Measurements from ENCODE around the gene STK38.
"Not testable (repeated sequence)": the region's sequence is repeated elsewhere in the genome, so short reads cannot be mapped to it uniquely, and the experiment has no call there.

STK38 gene

DNA sequence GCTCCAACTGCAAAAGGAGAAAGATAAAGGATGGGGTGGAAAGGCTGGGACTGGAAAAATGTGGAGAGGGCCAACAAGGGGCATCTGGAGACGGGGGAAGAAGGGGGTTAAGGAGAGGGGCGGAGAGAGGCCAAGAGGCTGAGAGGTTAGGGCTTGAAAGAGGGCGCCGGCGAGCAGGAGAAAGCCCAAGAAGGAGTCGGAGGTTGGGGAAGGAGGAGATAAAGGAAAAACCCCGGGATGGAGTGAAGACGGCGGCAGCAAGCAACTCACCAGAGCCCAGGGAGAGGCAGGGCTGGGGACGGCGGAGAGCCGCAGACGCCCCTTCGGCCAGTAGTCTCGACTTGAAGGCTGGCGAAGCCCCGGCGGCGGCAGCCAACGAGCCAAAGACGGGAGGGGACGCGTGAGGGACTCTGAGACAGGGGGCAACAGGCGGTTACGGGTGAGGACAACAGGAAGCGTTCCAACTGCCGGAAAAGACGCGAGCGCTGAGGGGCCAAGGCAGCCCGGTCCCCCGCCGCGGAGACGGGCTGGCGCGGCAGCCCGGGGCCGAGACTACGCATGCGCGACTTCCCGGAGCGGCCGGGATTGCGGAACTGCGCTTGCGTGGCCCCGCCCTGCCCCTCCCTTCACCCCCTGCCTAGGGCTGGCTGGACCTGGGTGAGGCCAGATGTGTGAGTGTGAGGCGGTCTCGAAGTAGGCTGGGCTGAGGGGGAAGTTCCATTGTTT, at the start of gene STK38:
Gene STK38, minus strand, starts transcription at position 560 of the 726 bp plus-strand sequence. CDS start 7,277 bp downstream, outside the sequence.
- Histone ChIP-seq H3K4me3 (ENCODE audit: low read length) (peak within 1 kb of the TSS; percentile 99), H3K9ac (ENCODE audit: low read length) (peak within 1 kb of the TSS; percentile 99), H3K4me1 (ENCODE audit: control insufficient read depth, insufficient read depth, low read length) (peaks cover 31% of the 10 kb centered on the region), H3K9me3 (ENCODE audit: control insufficient read depth, low read length) (no peaks in the 10 kb centered on the region), H3K36me3 (ENCODE audit: control insufficient read depth, insufficient read depth, low read length, severe bottlenecking) (no peaks in the 10 kb centered on the region), H3K27me3 (replicated peaks; ENCODE audit: control insufficient read depth, insufficient read depth, low read length) (no peaks in the 10 kb centered on the region)
- peak; percentile 95 for DNase-seq (ENCODE audit: low read depth)

DNA sequence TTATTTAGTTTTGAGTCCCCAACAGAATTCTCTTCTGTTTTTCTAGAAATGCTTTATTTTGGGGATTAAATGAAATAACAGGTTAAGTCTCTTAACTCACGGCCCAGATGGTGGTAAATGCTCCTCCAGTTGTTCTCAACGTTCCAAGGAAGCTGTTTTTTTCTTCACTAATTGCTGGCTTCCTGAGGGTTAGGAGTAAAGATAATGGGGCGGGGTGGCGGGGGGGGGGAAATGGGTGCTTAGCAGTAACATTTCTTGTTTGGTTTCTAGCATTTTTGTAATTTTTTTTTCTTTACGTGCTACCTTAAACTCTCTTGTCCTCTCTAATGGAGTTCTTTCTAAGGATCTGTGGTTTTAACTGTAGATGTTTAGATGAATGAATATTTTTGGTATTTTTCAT, 49.1 kb upstream of the STK38 start:
- peak; percentile 57 for DNase-seq (ENCODE audit: low read depth)
- Histone ChIP-seq H3K4me1 (ENCODE audit: control insufficient read depth, insufficient read depth, low read length) (peaks cover 51% of the 10 kb centered on the region), H3K36me3 (ENCODE audit: control insufficient read depth, insufficient read depth, low read length, severe bottlenecking) (peaks cover 56% of the 10 kb centered on the region), H3K27me3 (replicated peaks; ENCODE audit: control insufficient read depth, insufficient read depth, low read length) (no peaks in the 10 kb centered on the region), H3K9ac (ENCODE audit: low read length) (peak overlapping the region; percentile 100), H3K9me3 (ENCODE audit: control insufficient read depth, low read length) (no peaks in the 10 kb centered on the region), H3K4me3 (ENCODE audit: low read length) (peak overlapping the region; percentile 96)

DNA sequence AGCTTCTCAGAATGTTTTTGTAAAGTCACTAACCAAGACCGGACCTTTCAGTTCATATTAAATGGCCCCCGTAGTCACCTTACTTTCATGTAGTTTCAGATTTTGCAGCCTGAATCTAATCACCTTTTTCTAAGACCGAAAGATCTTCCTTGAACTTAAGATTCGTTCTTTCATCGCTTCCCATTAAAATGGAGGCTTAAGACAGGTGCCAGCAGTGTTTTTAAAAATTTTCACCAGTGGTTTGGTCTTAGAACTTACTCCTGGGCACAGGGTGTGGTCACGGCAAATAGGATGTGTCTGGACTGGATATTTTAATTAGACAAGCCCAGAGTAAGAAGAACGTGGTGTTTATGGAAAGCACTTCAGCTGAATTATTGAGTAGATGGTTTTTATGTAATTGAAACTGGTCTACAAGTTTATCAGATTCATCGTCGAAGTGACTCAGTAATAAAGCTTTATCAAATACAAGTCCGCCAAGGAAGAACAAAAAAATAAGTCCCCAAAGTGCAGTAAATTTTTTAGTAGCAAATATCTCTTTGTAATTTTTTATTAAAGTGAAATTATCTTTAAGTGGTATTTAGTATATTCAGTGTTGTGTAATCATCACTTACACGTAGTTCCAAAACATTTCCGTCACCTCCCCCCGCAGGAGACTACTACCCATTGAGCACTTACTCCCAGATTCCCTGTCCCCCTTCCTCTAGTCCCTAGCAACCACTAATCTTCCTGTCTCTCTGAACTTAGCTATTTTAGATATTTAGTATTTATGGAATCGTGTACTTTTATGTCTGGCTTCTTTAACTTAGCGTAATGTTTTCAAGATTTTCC, 47.8 kb upstream of the STK38 start:
- H3K9ac ChIP-seq (ENCODE audit: low read length) = peak overlapping the region; percentile 100
- peaks cover 42% of the 10 kb centered on the region for H3K36me3 ChIP-seq (ENCODE audit: control insufficient read depth, insufficient read depth, low read length, severe bottlenecking)
- H3K4me3 ChIP-seq (ENCODE audit: low read length) = peak overlapping the region; percentile 96
- DNase-seq (ENCODE audit: low read depth) = peak; percentile 77
- H3K27me3 ChIP-seq (replicated peaks; ENCODE audit: control insufficient read depth, insufficient read depth, low read length) = no peaks in the 10 kb centered on the region
- peaks cover 45% of the 10 kb centered on the region for H3K4me1 ChIP-seq (ENCODE audit: control insufficient read depth, insufficient read depth, low read length)
- no peaks in the 10 kb centered on the region for H3K9me3 ChIP-seq (ENCODE audit: control insufficient read depth, low read length)

DNA sequence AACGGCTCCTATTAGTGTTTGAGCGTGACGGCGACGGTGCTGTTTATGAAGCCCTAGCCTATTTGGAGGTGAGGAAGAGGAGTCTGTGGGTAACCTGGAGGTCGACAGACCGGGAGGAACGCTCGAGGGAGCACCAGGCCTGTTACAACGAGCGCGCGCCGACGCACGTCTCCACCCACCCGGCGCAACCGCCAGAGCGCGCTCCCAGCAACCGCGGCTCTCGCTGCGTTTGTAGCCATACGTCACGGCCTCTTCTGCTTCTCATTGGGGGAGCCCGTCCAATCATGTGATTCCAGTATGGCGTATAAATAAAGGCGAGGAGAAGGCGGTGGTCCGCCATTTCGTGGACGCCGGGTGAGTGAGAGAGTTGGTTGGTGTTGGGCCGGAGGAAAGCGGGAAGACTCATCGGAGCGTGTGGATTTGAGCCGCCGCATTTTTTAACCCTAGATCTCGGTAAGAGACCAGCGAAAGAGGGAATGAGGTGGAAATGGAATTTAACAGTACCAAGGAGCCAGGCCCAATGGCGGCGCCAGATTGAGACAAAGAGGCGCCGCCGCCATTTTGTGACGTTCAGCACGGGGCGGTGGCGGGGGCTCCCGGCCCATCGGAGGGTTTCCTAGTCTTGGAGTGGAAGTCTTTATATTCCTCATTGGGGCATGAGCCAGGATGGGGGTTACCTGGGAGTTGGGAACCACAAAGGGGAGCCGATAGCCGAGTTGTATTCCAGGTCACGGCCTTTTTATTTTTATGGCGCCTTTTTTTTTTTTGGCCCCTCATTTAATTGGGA, 46.9 kb upstream of the STK38 start, which contains the start of gene SRSF3:
Gene SRSF3, plus strand, starts transcription at position 334 of the 787 bp plus-strand sequence. CDS start 2,401 bp downstream, outside the sequence.
- DNase-seq (ENCODE audit: low read depth) = peak; percentile 99
- H3K4me1 ChIP-seq (ENCODE audit: control insufficient read depth, insufficient read depth, low read length) = peaks cover 37% of the 10 kb centered on the region
- no peaks in the 10 kb centered on the region for H3K27me3 ChIP-seq (replicated peaks; ENCODE audit: control insufficient read depth, insufficient read depth, low read length)
- peaks cover 34% of the 10 kb centered on the region for H3K36me3 ChIP-seq (ENCODE audit: control insufficient read depth, insufficient read depth, low read length, severe bottlenecking)
- H3K9ac ChIP-seq (ENCODE audit: low read length) = peak within 1 kb of the TSS; percentile 100
- no peaks in the 10 kb centered on the region for H3K9me3 ChIP-seq (ENCODE audit: control insufficient read depth, low read length)
- H3K4me3 ChIP-seq (ENCODE audit: low read length) = peak within 1 kb of the TSS; percentile 96

DNA sequence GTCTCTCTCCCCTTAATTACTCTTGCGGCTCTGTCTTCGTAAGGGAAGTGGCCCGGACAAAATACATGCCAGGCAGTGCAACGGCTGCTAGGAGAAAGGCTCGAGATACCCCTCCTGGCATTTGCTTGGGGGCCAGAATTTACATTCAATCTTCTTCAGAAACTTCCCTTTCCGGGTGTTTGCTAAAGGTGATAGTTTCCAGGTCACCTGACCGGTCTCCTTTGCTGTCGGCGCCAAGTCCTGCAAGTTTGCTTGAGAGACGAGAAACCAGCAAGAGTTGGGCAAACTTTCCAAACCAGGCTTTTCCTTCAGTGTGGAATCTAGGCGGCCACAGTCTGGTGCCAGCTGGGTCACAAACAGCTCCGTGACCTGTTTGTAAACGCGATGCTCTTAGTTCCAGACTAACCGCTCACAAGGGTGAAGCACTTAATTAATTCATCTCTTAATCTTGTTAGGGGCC, 46.3 kb upstream of the STK38 start:
- peaks cover 30% of the 10 kb centered on the region for H3K4me1 ChIP-seq (ENCODE audit: control insufficient read depth, insufficient read depth, low read length)
- no peaks in the 10 kb centered on the region for H3K9me3 ChIP-seq (ENCODE audit: control insufficient read depth, low read length)
- H3K27me3 ChIP-seq (replicated peaks; ENCODE audit: control insufficient read depth, insufficient read depth, low read length) = no peaks in the 10 kb centered on the region
- peak; percentile 57 for DNase-seq (ENCODE audit: low read depth)
- H3K9ac ChIP-seq (ENCODE audit: low read length) = peak overlapping the region; percentile 100
- peaks cover 28% of the 10 kb centered on the region for H3K36me3 ChIP-seq (ENCODE audit: control insufficient read depth, insufficient read depth, low read length, severe bottlenecking)
- peak overlapping the region; percentile 96 for H3K4me3 ChIP-seq (ENCODE audit: low read length)

DNA sequence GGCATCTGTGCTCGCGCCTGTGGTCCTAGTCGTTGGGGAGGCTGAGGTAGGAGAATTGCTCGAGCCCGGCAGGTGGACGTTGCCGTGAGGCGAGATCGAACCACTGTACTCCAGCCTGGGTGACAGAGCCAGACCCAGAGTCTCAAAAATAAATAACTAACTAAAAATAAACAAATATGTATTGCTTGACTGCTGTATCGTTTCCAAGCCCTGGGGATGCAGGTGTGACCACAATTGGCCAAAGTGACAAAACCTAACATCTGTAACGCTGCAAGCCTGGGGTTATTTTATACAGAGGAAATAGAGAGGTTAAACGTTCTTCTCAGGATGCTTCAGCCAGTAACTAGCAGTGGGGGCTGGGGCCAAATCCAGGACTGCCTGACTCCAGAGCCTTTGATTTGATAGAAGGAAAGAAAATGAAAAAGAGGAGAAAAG, 45.0 kb upstream of the STK38 start:
- H3K27me3 ChIP-seq (replicated peaks; ENCODE audit: control insufficient read depth, insufficient read depth, low read length) = no peaks in the 10 kb centered on the region
- H3K36me3 ChIP-seq (ENCODE audit: control insufficient read depth, insufficient read depth, low read length, severe bottlenecking) = peaks cover 14% of the 10 kb centered on the region
- no peak overlapping the region for H3K9ac ChIP-seq (ENCODE audit: low read length)
- no peak for DNase-seq (ENCODE audit: low read depth)
- no peak overlapping the region for H3K4me3 ChIP-seq (ENCODE audit: low read length)
- peaks cover 21% of the 10 kb centered on the region for H3K4me1 ChIP-seq (ENCODE audit: control insufficient read depth, insufficient read depth, low read length)
- no peaks in the 10 kb centered on the region for H3K9me3 ChIP-seq (ENCODE audit: control insufficient read depth, low read length)

GRCh38 chr6:36590237-36590636, 43.0 kb upstream of the STK38 start:
- Histone ChIP-seq H3K9ac (ENCODE audit: low read length) (no peak overlapping the region), H3K4me1 (ENCODE audit: control insufficient read depth, insufficient read depth, low read length) (peaks cover 22% of the 10 kb centered on the region), H3K4me3 (ENCODE audit: low read length) (no peak overlapping the region), H3K27me3 (replicated peaks; ENCODE audit: control insufficient read depth, insufficient read depth, low read length) (no peaks in the 10 kb centered on the region), H3K9me3 (ENCODE audit: control insufficient read depth, low read length) (no peaks in the 10 kb centered on the region), H3K36me3 (ENCODE audit: control insufficient read depth, insufficient read depth, low read length, severe bottlenecking) (peaks cover 2% of the 10 kb centered on the region)
- DNase-seq (ENCODE audit: low read depth) = peak; percentile 60

DNA sequence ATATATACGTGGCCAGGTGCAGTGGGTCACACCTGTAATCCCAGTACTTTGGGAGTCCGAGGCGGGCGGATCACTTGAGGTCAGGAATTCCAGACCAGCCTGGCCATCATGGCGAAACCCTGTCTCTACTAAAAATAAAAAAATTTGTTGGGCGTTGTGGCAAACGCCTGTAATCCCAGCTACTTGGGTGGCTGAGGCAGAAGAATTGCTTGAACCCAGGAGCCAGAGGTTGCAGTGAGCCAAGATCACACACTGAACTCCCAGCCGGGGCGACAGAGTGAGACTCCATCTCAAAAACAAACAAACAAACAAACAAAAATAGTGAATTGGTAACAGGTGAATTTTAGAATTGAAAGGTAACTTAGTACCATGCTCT, 41.7 kb upstream of the STK38 start:
- peaks cover 29% of the 10 kb centered on the region for H3K4me1 ChIP-seq (ENCODE audit: control insufficient read depth, insufficient read depth, low read length)
- H3K9ac ChIP-seq (ENCODE audit: low read length); H3K9me3 ChIP-seq (ENCODE audit: control insufficient read depth, low read length); H3K27me3 ChIP-seq (replicated peaks; ENCODE audit: control insufficient read depth, insufficient read depth, low read length); H3K4me3 ChIP-seq (ENCODE audit: low read length); H3K36me3 ChIP-seq (ENCODE audit: control insufficient read depth, insufficient read depth, low read length, severe bottlenecking); DNase-seq (ENCODE audit: low read depth): not testable (repeated sequence)

GRCh38 chr6:36586606-36587005, 39.3 kb upstream of the STK38 start:
- Histone ChIP-seq H3K4me3 (ENCODE audit: low read length) (no peak overlapping the region), H3K27me3 (replicated peaks; ENCODE audit: control insufficient read depth, insufficient read depth, low read length) (no peaks in the 10 kb centered on the region), H3K9me3 (ENCODE audit: control insufficient read depth, low read length) (no peaks in the 10 kb centered on the region), H3K9ac (ENCODE audit: low read length) (no peak overlapping the region), H3K36me3 (ENCODE audit: control insufficient read depth, insufficient read depth, low read length, severe bottlenecking) (no peaks in the 10 kb centered on the region), H3K4me1 (ENCODE audit: control insufficient read depth, insufficient read depth, low read length) (peaks cover 23% of the 10 kb centered on the region)
- no peak for DNase-seq (ENCODE audit: low read depth)

DNA sequence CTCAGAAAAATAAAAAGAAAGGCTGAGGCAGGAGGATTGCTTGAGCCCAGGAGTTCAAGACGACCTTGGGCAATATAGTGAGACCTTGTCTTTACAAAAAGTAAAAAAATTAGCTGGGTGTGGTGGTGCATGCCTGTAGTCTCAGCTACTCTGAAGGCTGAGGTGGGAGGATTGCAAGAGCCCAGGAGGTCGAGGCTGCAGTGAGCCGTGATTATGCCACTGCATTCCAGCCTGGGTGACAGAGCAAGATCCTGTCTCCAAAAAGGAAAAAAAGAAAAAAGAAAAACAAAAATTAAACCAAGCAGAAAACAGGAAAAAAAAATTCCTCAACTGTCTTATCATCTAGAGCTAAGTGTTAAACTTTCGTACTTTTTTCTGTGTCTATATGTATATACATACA, 34.4 kb upstream of the STK38 start:
- Histone ChIP-seq H3K4me1 (ENCODE audit: control insufficient read depth, insufficient read depth, low read length) (peaks cover 48% of the 10 kb centered on the region), H3K36me3 (ENCODE audit: control insufficient read depth, insufficient read depth, low read length, severe bottlenecking) (no peaks in the 10 kb centered on the region), H3K27me3 (replicated peaks; ENCODE audit: control insufficient read depth, insufficient read depth, low read length) (no peaks in the 10 kb centered on the region), H3K9ac (ENCODE audit: low read length) (peak overlapping the region; percentile 16), H3K4me3 (ENCODE audit: low read length) (no peak overlapping the region), H3K9me3 (ENCODE audit: control insufficient read depth, low read length) (no peaks in the 10 kb centered on the region)
- no peak for DNase-seq (ENCODE audit: low read depth)

DNA sequence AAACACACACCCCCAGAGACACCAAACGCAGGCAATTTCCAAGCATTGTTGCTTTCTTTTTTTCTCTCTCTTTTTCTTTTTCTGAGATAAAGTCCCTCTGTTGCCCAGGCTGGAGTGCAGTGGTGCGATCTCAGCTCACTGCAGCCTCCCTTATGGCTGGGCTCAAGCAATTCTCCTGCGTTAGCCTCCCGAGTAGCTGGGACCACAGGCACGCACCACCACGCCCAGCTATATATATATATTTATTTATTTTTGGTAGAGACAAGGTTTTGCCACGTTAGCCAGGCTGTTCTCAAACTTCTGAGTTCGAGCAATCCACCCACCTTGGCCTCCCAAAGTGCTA, 32.9 kb upstream of the STK38 start:
- H3K4me1 ChIP-seq (ENCODE audit: control insufficient read depth, insufficient read depth, low read length) = peaks cover 46% of the 10 kb centered on the region
- H3K4me3 ChIP-seq (ENCODE audit: low read length) = no peak overlapping the region
- no peaks in the 10 kb centered on the region for H3K36me3 ChIP-seq (ENCODE audit: control insufficient read depth, insufficient read depth, low read length, severe bottlenecking)
- peak overlapping the region; percentile 68 for H3K9ac ChIP-seq (ENCODE audit: low read length)
- no peaks in the 10 kb centered on the region for H3K9me3 ChIP-seq (ENCODE audit: control insufficient read depth, low read length)
- no peaks in the 10 kb centered on the region for H3K27me3 ChIP-seq (replicated peaks; ENCODE audit: control insufficient read depth, insufficient read depth, low read length)
- DNase-seq (ENCODE audit: low read depth) = no peak

Data from adipocyte (in vitro differentiated cells).